ENCODE results near the gene CCDC149. TPM values are rescaled to one million over a fixed set of nuclear protein-coding genes. Genes with fewer than 3 reads are reported as not detected.

CCDC149 gene
- total RNA-seq, 1 donor from 2014 or later: 5.2 TPM

- no peak for TF ChIP-seq CTCF (IDR thresholded peaks at IDR 0.05; ENCODE audit: partially characterized antibody, unreplicated experiment)
- no peaks in the 10 kb centered on the region for H3K4me1 Mint-ChIP-seq (ENCODE audit: low read depth, unreplicated experiment)
- peaks cover 3% of the 10 kb centered on the region for H3K27me3 Mint-ChIP-seq (ENCODE audit: unreplicated experiment)
- H3K36me3 Mint-ChIP-seq (ENCODE audit: unreplicated experiment): no peaks in the 10 kb centered on the region
- no peak for DNase-seq
- no peak overlapping the region for H3K27ac Mint-ChIP-seq (ENCODE audit: unreplicated experiment)
- H3K9me3 Mint-ChIP-seq (ENCODE audit: unreplicated experiment): peaks cover 3% of the 10 kb centered on the region
- no peak overlapping the region for H3K4me3 Mint-ChIP-seq (ENCODE audit: unreplicated experiment)
Observed at GRCh38 chr4:24877868-24878635, 34.8 kb downstream of the CCDC149 start.

- TF ChIP-seq CTCF (IDR thresholded peaks at IDR 0.05; ENCODE audit: partially characterized antibody, unreplicated experiment): no peak
- Mint-ChIP-seq H3K27me3 (ENCODE audit: unreplicated experiment) (peaks cover 3% of the 10 kb centered on the region), H3K4me3 (ENCODE audit: unreplicated experiment) (no peak overlapping the region), H3K9me3 (ENCODE audit: unreplicated experiment) (peaks cover 3% of the 10 kb centered on the region), H3K4me1 (ENCODE audit: low read depth, unreplicated experiment) (no peaks in the 10 kb centered on the region), H3K36me3 (ENCODE audit: unreplicated experiment) (no peaks in the 10 kb centered on the region), H3K27ac (ENCODE audit: unreplicated experiment) (no peak overlapping the region)
- DNase-seq: no peak
Observed at GRCh38 chr4:24876431-24876830, 36.4 kb downstream of the CCDC149 start.

GRCh38 chr4:24872720-24873119 is 40.1 kb downstream of the CCDC149 start:
- peaks cover 4% of the 10 kb centered on the region for H3K4me1 Mint-ChIP-seq (ENCODE audit: low read depth, unreplicated experiment)
- TF ChIP-seq CTCF (IDR thresholded peaks at IDR 0.05; ENCODE audit: partially characterized antibody, unreplicated experiment): no peak

GRCh38 chr4:24871210-24871609 is 41.6 kb downstream of the CCDC149 start:
- H3K9me3 Mint-ChIP-seq (ENCODE audit: unreplicated experiment): peaks cover 5% of the 10 kb centered on the region
- H3K4me1 Mint-ChIP-seq (ENCODE audit: low read depth, unreplicated experiment): peaks cover 4% of the 10 kb centered on the region
- no peak for TF ChIP-seq CTCF (IDR thresholded peaks at IDR 0.05; ENCODE audit: partially characterized antibody, unreplicated experiment)
- DNase-seq: no peak
- H3K27me3 Mint-ChIP-seq (ENCODE audit: unreplicated experiment): peaks cover 9% of the 10 kb centered on the region
- no peaks in the 10 kb centered on the region for H3K36me3 Mint-ChIP-seq (ENCODE audit: unreplicated experiment)
- no peak overlapping the region for H3K4me3 Mint-ChIP-seq (ENCODE audit: unreplicated experiment)
- H3K27ac Mint-ChIP-seq (ENCODE audit: unreplicated experiment): no peak overlapping the region

More at GRCh38 chr4:24872720-24873119, 40.1 kb downstream of the CCDC149 start:
- no peak overlapping the region for H3K27ac Mint-ChIP-seq (ENCODE audit: unreplicated experiment)
- peaks cover 5% of the 10 kb centered on the region for H3K27me3 Mint-ChIP-seq (ENCODE audit: unreplicated experiment)
- DNase-seq: no peak
- peaks cover 5% of the 10 kb centered on the region for H3K9me3 Mint-ChIP-seq (ENCODE audit: unreplicated experiment)
- no peaks in the 10 kb centered on the region for H3K36me3 Mint-ChIP-seq (ENCODE audit: unreplicated experiment)
- H3K4me3 Mint-ChIP-seq (ENCODE audit: unreplicated experiment): no peak overlapping the region

GRCh38 chr4:24867766-24868296 is 45.0 kb downstream of the CCDC149 start:
- H3K36me3 Mint-ChIP-seq (ENCODE audit: unreplicated experiment): peaks cover 19% of the 10 kb centered on the region
- no peak overlapping the region for H3K4me3 Mint-ChIP-seq (ENCODE audit: unreplicated experiment)
- H3K4me1 Mint-ChIP-seq (ENCODE audit: low read depth, unreplicated experiment): peaks cover 4% of the 10 kb centered on the region
- peaks cover 6% of the 10 kb centered on the region for H3K27me3 Mint-ChIP-seq (ENCODE audit: unreplicated experiment)
- no peak for TF ChIP-seq CTCF (IDR thresholded peaks at IDR 0.05; ENCODE audit: partially characterized antibody, unreplicated experiment)
- DNase-seq: no peak
- H3K9me3 Mint-ChIP-seq (ENCODE audit: unreplicated experiment): peaks cover 9% of the 10 kb centered on the region
- H3K27ac Mint-ChIP-seq (ENCODE audit: unreplicated experiment): no peak overlapping the region

Measured in glutamatergic neuron (in vitro differentiated cells).